NCI-H1930 (cell line): ENCODE data around the gene CD180.
"Not testable (repeated sequence)": the region's sequence is repeated elsewhere in the genome, so short reads cannot be mapped to it uniquely, and the experiment has no call there.

Source experiments
- DNase-seq, 2 experiments: peaks; one replicate each; lab custom pipeline; 2025; lab: John Stamatoyannopoulos, UW

Gene CD180

DNA sequence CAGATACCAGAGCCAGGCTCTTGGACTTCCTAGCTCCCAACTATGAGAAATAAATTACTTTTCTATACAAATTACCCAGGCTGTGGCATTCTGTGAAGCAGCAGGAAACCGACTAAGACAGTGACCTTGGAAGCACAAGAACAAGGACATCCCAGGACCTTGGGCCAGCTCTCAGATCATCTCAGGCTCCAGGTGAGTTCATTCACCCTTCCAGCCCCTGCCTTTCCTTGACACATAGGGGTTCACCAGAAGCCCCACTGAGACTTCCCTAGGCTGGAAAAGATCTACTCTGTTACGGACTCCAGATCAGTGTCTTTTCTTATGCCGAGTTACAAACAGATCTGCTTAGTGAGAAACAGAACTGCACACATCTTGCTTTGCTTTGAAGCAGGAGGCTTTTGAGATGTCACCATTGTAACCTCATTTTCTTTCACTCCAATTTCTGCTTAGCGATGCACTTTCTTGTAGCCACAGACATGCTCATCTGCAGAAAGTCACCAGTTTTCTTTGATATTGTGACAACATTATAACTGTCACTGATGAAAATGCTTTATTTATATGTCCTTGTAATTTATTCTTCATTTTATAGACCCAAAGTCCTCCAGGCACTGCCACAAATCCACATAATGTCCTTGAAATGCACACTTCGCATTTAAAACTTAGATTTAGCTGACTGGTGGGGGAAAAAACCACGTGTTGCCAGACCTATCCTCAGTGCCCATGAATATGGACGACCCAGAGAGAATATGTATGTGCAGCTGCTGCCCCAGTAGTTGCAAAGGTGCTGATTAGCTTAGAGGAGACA is 8.1 kb downstream of the CD180 start:
- DNase-seq: no peak

- no peak for DNase-seq
These were observed 9.4 kb downstream of the CD180 start for GRCh38 chr5:67187006-67187715.

GRCh38 chr5:67183859-67184258 is 12.7 kb downstream of the CD180 start:
- DNase-seq: no peak

- no peak for DNase-seq
These were observed 14.3 kb downstream of the CD180 start for GRCh38 chr5:67182301-67182790.

DNA sequence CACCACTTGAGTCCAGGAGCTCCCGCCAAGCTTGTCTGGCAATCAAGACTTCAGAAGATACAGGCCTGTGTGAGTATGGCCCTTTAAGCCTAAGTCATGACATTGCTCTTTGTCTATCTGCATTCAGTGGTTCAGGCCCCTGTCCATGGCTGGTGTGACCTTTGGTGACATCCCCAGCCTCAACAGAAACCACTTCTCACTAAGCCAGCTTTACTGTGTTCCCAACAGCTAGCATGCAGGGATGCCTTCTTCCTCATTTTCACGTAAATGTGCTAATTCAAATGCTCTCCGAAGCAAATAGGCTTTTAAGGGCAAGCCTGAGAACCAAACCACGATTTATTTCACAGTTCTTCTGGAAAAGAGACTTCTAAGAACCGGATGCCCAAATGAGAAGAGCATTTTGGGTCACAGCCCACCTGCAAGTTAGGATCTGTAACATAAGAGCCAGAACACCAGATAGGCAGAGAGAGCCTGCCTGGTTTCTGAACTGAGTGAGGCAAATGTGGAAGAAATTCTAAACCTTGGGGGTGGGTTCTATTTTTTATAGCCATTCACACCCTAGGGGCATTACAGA is 14.9 kb downstream of the CD180 start:
- DNase-seq: no peak

DNA sequence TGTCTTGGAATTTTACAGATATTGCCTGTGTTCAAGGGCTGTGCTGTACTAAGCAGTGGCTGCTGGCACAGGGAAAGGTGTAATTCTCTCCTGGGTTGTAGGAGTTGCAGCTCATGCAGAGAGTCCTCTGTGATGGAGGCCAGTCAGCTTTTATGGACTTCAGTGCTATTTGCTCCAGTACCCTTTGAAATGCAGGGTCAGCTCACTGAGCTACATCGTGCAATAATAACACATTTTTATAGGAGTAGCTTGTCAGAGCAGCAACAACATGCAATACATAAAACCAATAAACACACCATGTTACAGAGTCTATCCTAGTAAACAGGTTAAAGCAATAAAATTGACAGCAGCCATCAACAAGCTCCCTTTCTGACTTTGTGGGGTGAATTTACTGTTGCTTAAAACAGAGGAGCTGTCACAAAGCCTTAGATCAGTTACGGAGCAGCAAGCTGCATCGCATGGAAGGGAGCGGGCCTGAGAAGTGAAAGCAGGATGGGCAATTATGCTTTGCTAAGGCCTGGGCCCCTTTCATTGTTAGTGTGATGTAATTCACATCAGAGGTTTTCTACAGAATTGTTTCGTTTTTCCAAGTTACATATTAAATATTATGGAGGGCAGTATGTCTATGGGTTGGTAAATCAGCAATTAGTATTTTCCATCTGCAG is 16.8 kb downstream of the CD180 start:
- no peak for DNase-seq

DNA sequence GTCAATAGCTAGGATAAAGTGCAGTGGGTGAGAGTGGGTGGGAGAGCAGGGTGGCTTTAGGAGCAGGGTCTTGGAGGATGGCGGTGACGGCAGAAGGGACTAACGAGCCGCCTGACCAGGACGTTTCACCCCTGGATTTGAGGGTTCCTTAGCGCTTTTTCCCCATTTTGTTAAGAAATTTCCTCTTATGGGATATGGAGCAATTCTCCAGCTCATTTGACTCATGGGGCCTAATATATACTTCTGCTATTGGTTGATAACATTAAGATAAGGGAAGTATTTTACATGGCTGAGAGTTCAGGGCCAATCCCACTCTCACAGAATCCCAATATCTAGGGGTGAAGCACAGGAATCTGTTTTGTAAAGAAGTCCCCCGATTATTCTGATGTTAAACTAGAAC is 17.6 kb downstream of the CD180 start:
- DNase-seq: no peak

DNA sequence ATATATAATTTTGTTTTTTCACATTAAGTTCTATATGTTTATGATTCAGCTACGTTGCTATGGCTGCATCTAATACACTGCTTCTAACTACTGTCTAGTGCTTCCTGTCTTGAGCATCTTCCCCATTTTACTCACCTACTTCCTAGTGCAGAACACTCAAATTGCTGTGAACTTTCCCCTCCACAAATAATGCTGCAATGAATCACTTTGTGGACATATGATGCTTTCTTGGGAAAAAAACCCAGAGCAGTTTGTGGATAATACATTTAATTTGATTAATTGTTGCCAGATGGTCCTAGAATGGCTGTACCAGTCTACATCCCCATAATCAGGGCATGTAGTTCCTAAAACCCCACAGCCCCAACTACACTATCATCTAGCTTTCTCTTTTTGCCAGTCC is 18.5 kb downstream of the CD180 start:
- DNase-seq: no peak

DNA sequence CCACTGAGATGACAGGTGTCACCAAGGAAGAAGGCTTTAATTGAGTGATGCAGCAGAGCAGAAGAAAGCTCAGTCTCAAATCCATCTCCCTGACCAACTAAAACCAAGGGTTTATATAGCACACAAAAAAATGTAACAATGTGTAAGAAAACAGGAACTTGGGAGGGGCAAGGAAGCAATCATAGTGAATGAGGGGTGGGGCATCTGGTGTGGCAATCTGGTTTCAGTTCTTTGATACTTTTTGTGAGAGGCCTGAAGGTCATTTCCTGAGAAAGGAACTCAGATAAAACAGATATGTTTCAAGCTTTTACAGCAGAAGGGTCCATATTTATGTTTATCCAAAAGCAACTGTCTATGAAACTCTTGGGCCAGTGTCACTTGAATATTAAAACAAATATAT is 19.7 kb downstream of the CD180 start:
- no peak for DNase-seq

GRCh38 chr5:67173959-67174358 is 22.6 kb downstream of the CD180 start:
- no peak for DNase-seq

GRCh38 chr5:67173351-67173750 is 23.2 kb downstream of the CD180 start:
- not testable (repeated sequence) for DNase-seq

DNA sequence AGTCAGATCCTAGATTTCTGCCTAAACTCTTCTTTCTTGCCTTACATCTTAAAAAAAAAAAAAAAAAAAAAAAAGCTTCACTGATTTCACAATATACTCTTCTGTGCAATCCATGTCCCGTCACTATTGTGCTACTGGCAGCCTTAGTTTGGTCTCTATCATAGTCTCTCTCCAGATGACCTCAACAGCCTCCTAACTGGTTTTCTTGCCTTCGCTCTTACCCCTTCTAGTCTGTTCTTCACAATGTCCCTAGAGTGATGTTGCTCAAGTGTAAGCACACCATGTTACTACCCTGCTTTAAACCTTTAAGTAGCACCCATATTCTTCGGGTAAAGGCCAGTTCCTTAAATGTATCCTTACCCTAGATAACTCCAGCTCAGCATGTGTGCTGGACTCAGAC is 25.8 kb downstream of the CD180 start:
- no peak for DNase-seq

- no peak for DNase-seq
These were observed 28.5 kb downstream of the CD180 start for GRCh38 chr5:67168069-67168468.

DNA sequence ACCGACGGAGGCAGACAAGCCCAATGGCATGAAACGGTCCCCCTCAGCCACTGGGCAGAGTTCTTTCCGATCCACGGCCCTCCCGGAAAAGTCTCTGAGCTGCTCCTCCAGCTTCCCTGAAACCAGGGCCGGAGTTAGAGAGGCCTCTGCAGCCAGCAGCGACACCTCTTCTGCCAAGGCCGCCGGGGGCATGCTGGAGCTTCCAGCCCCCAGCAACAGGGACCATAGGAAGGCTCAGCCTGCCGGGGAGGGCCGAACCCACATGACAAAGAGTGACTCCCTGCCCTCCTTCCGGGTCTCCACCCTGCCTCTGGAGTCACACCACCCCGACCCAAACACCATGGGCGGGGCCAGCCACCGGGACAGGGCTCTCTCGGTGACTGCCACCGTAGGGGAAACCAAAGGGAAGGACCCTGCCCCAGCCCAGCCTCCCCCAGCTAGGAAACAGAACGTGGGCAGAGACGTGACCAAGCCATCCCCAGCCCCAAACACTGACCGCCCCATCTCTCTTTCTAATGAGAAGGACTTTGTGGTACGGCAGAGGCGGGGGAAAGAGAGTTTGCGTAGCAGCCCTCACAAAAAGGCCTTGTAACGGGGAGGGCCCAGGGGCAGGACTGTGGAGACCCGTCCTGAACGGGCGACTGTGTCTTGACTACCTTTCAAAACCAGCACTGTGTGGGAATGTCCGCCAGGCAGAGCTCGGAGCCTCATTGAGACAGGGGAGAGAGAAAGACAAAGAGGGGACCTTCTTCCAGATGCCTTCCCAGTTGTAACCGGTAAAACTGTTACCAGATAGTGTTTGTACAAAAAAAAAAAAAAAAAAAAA is 29.9 kb downstream of the CD180 start:
- no peak for DNase-seq

DNA sequence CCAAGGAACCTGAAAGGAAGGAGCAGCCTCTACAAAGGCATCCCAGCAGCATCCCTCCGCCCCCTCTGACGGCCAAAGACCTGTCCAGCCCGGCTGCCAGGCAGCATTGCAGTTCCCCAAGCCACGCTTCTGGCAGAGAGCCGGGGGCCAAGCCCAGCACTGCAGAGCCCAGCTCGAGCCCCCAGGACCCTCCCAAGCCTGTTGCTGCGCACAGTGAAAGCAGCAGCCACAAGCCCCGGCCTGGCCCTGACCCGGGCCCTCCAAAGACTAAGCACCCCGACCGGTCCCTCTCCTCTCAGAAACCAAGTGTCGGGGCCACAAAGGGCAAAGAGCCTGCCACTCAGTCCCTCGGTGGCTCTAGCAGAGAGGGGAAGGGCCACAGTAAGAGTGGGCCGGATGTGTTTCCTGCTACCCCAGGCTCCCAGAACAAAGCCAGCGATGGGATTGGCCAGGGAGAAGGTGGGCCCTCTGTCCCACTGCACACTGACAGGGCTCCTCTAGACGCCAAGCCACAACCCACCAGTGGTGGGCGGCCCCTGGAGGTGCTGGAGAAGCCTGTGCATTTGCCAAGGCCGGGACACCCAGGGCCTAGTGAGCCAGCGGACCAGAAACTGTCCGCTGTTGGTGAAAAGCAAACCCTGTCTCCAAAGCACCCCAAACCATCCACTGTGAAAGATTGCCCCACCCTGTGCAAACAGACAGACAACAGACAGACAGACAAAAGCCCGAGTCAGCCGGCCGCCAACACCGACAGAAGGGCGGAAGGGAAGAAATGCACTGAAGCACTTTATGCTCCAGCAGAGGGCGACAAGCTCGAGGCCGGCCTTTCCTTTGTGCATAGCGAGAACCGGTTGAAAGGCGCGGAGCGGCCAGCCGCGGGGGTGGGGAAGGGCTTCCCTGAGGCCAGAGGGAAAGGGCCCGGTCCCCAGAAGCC is 30.8 kb downstream of the CD180 start:
- DNase-seq: no peak

DNA sequence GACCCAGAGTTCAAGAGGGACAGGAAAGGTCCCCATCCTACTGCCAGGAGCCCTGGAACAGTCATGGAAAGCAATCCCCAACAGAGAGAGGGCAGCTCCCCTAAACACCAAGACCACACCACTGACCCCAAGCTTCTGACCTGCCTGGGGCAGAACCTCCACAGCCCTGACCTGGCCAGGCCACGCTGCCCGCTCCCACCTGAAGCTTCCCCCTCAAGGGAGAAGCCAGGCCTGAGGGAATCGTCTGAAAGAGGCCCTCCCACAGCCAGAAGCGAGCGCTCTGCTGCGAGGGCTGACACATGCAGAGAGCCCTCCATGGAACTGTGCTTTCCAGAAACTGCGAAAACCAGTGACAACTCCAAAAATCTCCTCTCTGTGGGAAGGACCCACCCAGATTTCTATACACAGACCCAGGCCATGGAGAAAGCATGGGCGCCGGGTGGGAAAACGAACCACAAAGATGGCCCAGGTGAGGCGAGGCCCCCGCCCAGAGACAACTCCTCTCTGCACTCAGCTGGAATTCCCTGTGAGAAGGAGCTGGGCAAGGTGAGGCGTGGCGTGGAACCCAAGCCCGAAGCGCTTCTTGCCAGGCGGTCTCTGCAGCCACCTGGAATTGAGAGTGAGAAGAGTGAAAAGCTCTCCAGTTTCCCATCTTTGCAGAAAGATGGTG is 31.6 kb downstream of the CD180 start:
- no peak for DNase-seq

- DNase-seq: no peak
These were observed 32.6 kb downstream of the CD180 start for GRCh38 chr5:67163863-67164595.

DNA sequence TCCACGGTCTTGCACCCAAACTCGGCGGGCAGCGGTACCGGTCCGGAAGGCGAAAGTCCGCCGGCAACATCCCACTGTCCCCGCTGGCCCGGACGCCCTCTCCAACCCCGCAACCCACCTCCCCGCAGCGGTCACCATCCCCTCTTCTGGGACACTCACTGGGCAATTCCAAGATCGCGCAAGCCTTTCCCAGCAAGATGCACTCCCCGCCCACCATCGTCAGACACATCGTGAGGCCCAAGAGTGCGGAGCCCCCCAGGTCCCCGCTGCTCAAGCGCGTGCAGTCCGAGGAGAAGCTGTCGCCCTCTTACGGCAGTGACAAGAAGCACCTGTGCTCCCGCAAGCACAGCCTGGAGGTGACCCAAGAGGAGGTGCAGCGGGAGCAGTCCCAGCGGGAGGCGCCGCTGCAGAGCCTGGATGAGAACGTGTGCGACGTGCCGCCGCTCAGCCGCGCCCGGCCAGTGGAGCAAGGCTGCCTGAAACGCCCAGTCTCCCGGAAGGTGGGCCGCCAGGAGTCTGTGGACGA is 33.3 kb downstream of the CD180 start:
- no peak for DNase-seq

- no peak for DNase-seq
These were observed 34.8 kb downstream of the CD180 start for GRCh38 chr5:67161767-67162166.
